HCT116 (cell line): ENCODE data around the gene SERGEF.
"Not testable (repeated sequence)": the region's sequence is repeated elsewhere in the genome, so short reads cannot be mapped to it uniquely, and the experiment has no call there.

Source experiments
- CTCF ChIP-seq, 3 experiments: fragments of 200-600 bp in 1 of 3; sonication (generic) in 1 of 3; IDR thresholded peaks in 2 of 3; conservative IDR thresholded peaks in 1 of 3; 2 replicates each; pipeline ENCODE4 v1.5.1; 2012 to 2017; ENCODE audit warnings: low read depth in 2 of 3, low read length in 2 of 3, antibody characterized with exemption in 1 of 3, borderline replicate concordance in 1 of 3, control low read depth in 1 of 3, mild to moderate bottlenecking in 1 of 3, mixed read lengths in 1 of 3, mixed run types in 1 of 3, moderate library complexity in 1 of 3; ENCODE audit not compliant: insufficient read depth in 1 of 3
- TCF7L2 ChIP-seq: IDR thresholded peaks from 2 replicates; pipeline ENCODE4 v1.7.0; 2011; ENCODE audit warnings: borderline replicate concordance, inconsistent platforms; ENCODE audit not compliant: insufficient read depth, insufficient read length; ENCODE audit errors: extremely low read depth

GRCh38 chr11:18000128-18000527 lies 12.7 kb downstream of the SERGEF start:
- TF ChIP-seq CTCF (IDR thresholded peaks at IDR 0.05 in 2 of 3, conservative IDR thresholded peaks at IDR 0.05 in 1 of 3; ENCODE audit: borderline replicate concordance in 1 of 3, insufficient read depth in 1 of 3, low read depth in 2 of 3, low read length in 2 of 3); TCF7L2: not testable (repeated sequence)
